ENCODE results near the gene PPP1R7. TPM values are rescaled to one million over a fixed set of nuclear protein-coding genes. Genes with fewer than 3 reads are reported as not detected.

The PPP1R7 gene
- polyA plus RNA-seq, 4 donors, result 80.2 to 90.8 (median 80.6) TPM

GRCh38 chr2:241224851-241225438, 74.7 kb downstream of the PPP1R7 start:
- DNase-seq (ENCODE audit: low read depth in 4 of 4, low spot score in 2 of 4), result no peak

- DNase-seq (ENCODE audit: low read depth in 4 of 4, low spot score in 2 of 4), result no peak
Measured at GRCh38 chr2:241225545-241225944, 75.3 kb downstream of the PPP1R7 start.

DNA sequence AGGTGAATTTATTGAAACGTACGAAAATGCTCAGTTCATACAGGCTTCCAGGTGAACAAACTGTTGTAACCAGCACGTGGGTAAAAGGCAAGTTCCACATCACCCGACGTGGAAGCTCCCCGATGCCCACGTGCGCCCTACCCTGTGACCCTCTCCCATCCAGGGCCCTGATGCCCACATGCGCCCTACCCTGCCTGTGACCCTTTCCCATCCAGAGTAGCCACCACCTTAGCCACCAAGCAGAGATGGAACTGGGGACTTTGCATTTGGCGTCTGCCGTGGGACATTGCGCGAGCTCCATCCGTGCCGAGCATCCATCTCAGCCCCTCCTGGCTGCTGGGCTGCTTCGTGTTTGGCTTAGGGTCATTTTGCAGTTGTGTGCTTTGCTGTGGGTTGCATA, 75.7 kb downstream of the PPP1R7 start:
- no peak for DNase-seq (ENCODE audit: low read depth in 4 of 4, low spot score in 2 of 4)

DNA sequence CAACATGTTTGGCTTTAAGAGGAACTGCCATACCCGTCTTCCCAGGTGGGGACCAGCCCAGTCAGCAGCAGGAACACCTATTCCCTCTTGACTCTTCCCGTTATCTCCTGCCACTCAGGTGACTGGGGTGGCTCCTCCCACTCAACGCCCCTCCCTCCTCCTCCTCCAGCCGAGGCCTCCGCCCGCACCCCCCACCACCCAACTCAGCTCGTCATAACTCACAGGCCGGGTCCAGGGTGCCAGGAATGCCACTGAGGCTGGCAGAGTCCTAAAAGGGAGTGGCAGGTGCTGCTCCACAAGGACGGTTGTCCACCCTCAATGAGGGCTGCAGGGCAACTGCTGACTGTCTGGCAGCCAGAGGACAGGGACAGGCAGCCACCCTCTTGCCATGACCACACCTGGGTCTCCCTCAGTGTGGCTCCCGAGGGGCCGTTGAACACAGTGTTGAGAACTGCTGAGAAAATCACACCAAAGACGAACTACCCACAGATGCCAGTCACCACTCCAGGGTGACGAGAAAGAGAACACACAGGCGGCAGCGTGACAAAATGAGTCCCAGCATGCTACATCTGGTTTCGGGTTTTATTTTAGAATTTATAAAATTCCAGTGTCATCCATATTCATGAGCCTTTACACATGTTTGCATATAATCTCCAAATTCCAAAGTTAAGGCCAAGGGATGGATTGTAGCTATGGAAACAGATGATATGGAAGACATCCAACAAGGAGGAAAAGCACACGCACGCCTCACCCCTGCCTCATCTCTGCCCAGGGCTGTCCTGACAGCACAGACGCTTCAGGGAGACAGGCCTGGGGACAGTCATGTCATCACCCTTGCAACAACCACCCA, 76.7 kb downstream of the PPP1R7 start:
- DNase-seq (ENCODE audit: low read depth in 4 of 4, low spot score in 2 of 4), result no peak

- DNase-seq (ENCODE audit: low read depth in 4 of 4, low spot score in 2 of 4), result no peak
Measured at GRCh38 chr2:241227594-241227993, 77.3 kb downstream of the PPP1R7 start.

GRCh38 chr2:241228081-241228859, 78.0 kb downstream of the PPP1R7 start:
- DNase-seq (ENCODE audit: low read depth in 4 of 4, low spot score in 2 of 4), result no peak

GRCh38 chr2:241228860-241229516, 78.7 kb downstream of the PPP1R7 start:
- DNase-seq (ENCODE audit: low read depth in 4 of 4, low spot score in 2 of 4), result no peak

GRCh38 chr2:241229563-241230401, 79.5 kb downstream of the PPP1R7 start:
- no peak for DNase-seq (ENCODE audit: low read depth in 4 of 4, low spot score in 2 of 4)

DNA sequence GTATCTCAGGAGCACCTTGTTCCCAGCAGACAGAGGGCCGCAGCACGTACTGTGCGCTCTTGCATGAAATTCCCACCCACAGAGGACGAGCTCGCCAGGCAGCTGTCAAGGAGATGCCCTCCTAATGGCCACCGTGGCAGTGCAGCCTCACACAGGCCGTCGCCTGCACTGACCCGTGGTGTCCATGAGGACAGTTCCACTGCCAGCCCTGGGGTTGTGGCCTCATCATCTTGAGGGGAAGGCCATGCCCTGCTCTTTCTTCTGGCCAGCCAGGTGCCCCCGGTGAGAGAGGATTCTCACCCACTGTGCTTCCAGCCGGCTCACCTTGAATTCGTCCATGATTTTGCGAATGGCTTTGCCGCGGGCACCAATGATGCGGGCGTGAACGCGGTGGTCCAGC, 80.2 kb downstream of the PPP1R7 start:
- DNase-seq (ENCODE audit: low read depth in 4 of 4, low spot score in 2 of 4), result no peak

- no peak for DNase-seq (ENCODE audit: low read depth in 4 of 4, low spot score in 2 of 4)
Measured at GRCh38 chr2:241232736-241233575, 82.7 kb downstream of the PPP1R7 start.

Other genes with a start within 250 kb of the PPP1R7 start
- gene CROCC2, start 244.1 kb upstream of the PPP1R7 start, polyA plus RNA-seq (ENCODE audit: insufficient read length in 4 of 4), result under 1 TPM; 0.03 to 0.11 (median 0.08) TPM
- gene SNED1, start 151.8 kb upstream of the PPP1R7 start, polyA plus RNA-seq (ENCODE audit: insufficient read length in 4 of 4), result 10 to 100 TPM in 2 of 4 donors, 1 to 10 TPM in 2; 7.4 to 14.0 (median 9.4) TPM
- gene MTERF4, start 48.2 kb upstream of the PPP1R7 start, polyA plus RNA-seq (ENCODE audit: insufficient read length in 4 of 4), result 10 to 100 TPM; 49.5 to 83.9 (median 76.7) TPM
- gene PASK, start 995 bp upstream of the PPP1R7 start, polyA plus RNA-seq (ENCODE audit: insufficient read length in 4 of 4), result 10 to 100 TPM; 10.3 to 26.7 (median 17.3) TPM
- 1 to 10 TPM; 1.3 to 3.4 (median 1.9) TPM for gene ANO7, start 38.2 kb downstream of the PPP1R7 start, polyA plus RNA-seq (ENCODE audit: insufficient read length in 4 of 4)
- gene HDLBP, start 165.2 kb downstream of the PPP1R7 start, polyA plus RNA-seq (ENCODE audit: insufficient read length in 4 of 4), result 100 to 1,000 TPM; 338 to 397 (median 387) TPM
- 100 to 1,000 TPM; 538 to 630 (median 566) TPM for gene SEPTIN2, start 165.5 kb downstream of the PPP1R7 start, polyA plus RNA-seq (ENCODE audit: insufficient read length in 4 of 4)
- 10 to 100 TPM; 44.4 to 65.8 (median 54.5) TPM for gene FARP2, start 205.8 kb downstream of the PPP1R7 start, polyA plus RNA-seq (ENCODE audit: insufficient read length in 4 of 4)